HCT116 (cell line): ENCODE data around the gene PDE1A. TPM values are rescaled to one million over a fixed set of nuclear protein-coding genes. Genes with fewer than 3 reads are reported as not detected.

Experiments used
- ATAC-seq: fragments of 200-7000 bp; cut with Tn5 transposase; 2 replicates; pipeline ENCODE4 v1.9.1; 2020; ENCODE audit warnings: mild to moderate bottlenecking, moderate library complexity
- BruUV-seq: library from RNA; stranded (reverse); fragments of 400-500 nt; replicated peaks from 2 replicates; lab custom pipeline; 2021; lab: Mats Ljungman, UMichigan
- CTCF ChIA-PET: fragments of 300-600 bp; sonication (Branson Sonifier 250); formaldehyde crosslinking; loops from one replicate; lab custom pipeline; 2021; ENCODE audit warnings: antibody characterized with exemption; lab: Charles Lee
- POLR2A ChIA-PET: fragments of 300-600, 350-600 bp; sonication (Branson Sonifier 250); formaldehyde crosslinking; loops from one replicate; lab custom pipeline; 2021; ENCODE audit warnings: antibody characterized with exemption; lab: Charles Lee
- RAD21 ChIA-PET, 2 experiments: fragments of 300-600 bp; sonication (Branson Sonifier 250); formaldehyde crosslinking; loops; one replicate each; lab custom pipeline; 2023; ENCODE audit warnings: low total read pairs in 2 of 2; ENCODE audit not compliant: uncharacterized antibody in 2 of 2, unreplicated experiment in 2 of 2, low non-redundant PET in 1 of 2; lab: Charles Lee
- DNase-seq: peaks from one replicate; pipeline ENCODE4 v3.0.0-alpha.2; 2010; ENCODE audit warnings: low read depth, low spot score
- H2AFZ ChIP-seq: fragments of 200-600 bp; shearing (Covaris generic), sonication (generic); 2 replicates; pipeline ENCODE4 v1.6.1; 2017; ENCODE audit warnings: low read depth, mixed run types, mixed read lengths, antibody characterized with exemption, low read length; ENCODE audit not compliant: poor library complexity, severe bottlenecking
- H3K27ac ChIP-seq: 2 replicates; pipeline ENCODE4 v1.5.1; 2012; ENCODE audit warnings: low read depth, low read length
- H3K27me3 ChIP-seq: fragments of 200-600 bp; sonication (generic); 2 replicates; pipeline ENCODE4 v1.6.1; 2016; ENCODE audit warnings: mixed run types, low read length, mixed read lengths; ENCODE audit not compliant: insufficient read depth
- H3K36me3 ChIP-seq, 2 experiments: fragments of 200-500 bp in 1 of 2; fragments of 200-600 bp in 1 of 2; sonication (Bioruptor generic) in 1 of 2; sonication (generic) in 1 of 2; 2 replicates each; pipeline versions ENCODE4 v1.5.1 to v1.6.1; 2014 to 2016; ENCODE audit warnings: low read length in 2 of 2, inconsistent platforms in 1 of 2, mixed read lengths in 1 of 2, mixed run types in 1 of 2; ENCODE audit not compliant: insufficient read depth in 2 of 2, control insufficient read depth in 1 of 2
- H3K4me1 ChIP-seq, 2 experiments: fragments of 200-600 bp in 1 of 2; sonication (generic) in 1 of 2; 2 replicates each; pipeline versions ENCODE4 v1.5.1 to v1.6.1; 2012 to 2017; ENCODE audit warnings: low read length in 2 of 2, inconsistent platforms in 1 of 2, mild to moderate bottlenecking in 1 of 2, mixed read lengths in 1 of 2, mixed run types in 1 of 2, moderate library complexity in 1 of 2; ENCODE audit not compliant: insufficient read depth in 2 of 2, control insufficient read depth in 1 of 2
- H3K4me2 ChIP-seq: fragments of 200-600 bp; sonication (generic); 2 replicates; pipeline ENCODE4 v1.6.1; 2017; ENCODE audit warnings: mixed run types, low read length, mixed read lengths
- H3K4me3 ChIP-seq, 2 experiments: fragments of 200-600 bp in 1 of 2; sonication (generic) in 1 of 2; replicated peaks in 1 of 2; 2 replicates each; pipeline ENCODE4 v1.5.1; 2011 to 2016; ENCODE audit warnings: low read length in 2 of 2, control low read depth in 1 of 2, low read depth in 1 of 2, mild to moderate bottlenecking in 1 of 2, mixed read lengths in 1 of 2, mixed run types in 1 of 2
- H3K79me2 ChIP-seq: fragments of 200-600 bp; sonication (generic); 2 replicates; pipeline ENCODE4 v1.6.1; 2017; ENCODE audit warnings: mild to moderate bottlenecking, mixed run types, low read length, moderate library complexity, mixed read lengths; ENCODE audit not compliant: insufficient read depth
- H3K9ac ChIP-seq: fragments of 200-600 bp; sonication (generic); 2 replicates; pipeline ENCODE4 v1.6.1; 2016; ENCODE audit warnings: low read length, mixed read lengths
- H3K9me2 ChIP-seq: fragments of 200-600 bp; sonication (generic), shearing (Covaris generic); 2 replicates; pipeline ENCODE4 v1.6.1; 2017; ENCODE audit warnings: mixed run types, mild to moderate bottlenecking, moderate library complexity; ENCODE audit not compliant: insufficient read depth
- H3K9me3 ChIP-seq, 2 experiments: fragments of 200-500 bp in 1 of 2; fragments of 200-600 bp in 1 of 2; sonication (Bioruptor generic) in 1 of 2; sonication (generic) in 1 of 2; 2 replicates each; pipeline ENCODE4 v1.6.1; 2014 to 2017; ENCODE audit warnings: low read length in 2 of 2, mixed read lengths in 2 of 2, inconsistent platforms in 1 of 2, low read depth in 1 of 2, mild to moderate bottlenecking in 1 of 2, mixed run types in 1 of 2, moderate library complexity in 1 of 2; ENCODE audit not compliant: control insufficient read depth in 1 of 2, insufficient read depth in 1 of 2
- H4K20me1 ChIP-seq: fragments of 200-600 bp; sonication (generic), shearing (Covaris generic); 2 replicates; pipeline ENCODE4 v1.6.1; 2017; ENCODE audit warnings: mixed run types, mild to moderate bottlenecking, moderate library complexity; ENCODE audit not compliant: insufficient read depth
- CBX3 ChIP-seq: IDR thresholded peaks from 2 replicates; pipeline ENCODE4 v1.6.1; 2012; ENCODE audit warnings: low read depth
- CEBPB ChIP-seq: IDR thresholded peaks from 2 replicates; pipeline ENCODE4 v1.6.1; 2012; ENCODE audit warnings: low read depth
- ELF1 ChIP-seq: IDR thresholded peaks from 2 replicates; pipeline ENCODE4 v1.6.1; 2012; ENCODE audit warnings: low read depth, borderline replicate concordance
- EZH2 ChIP-seq: fragments of 200-600 bp; sonication (generic); IDR thresholded peaks from 2 replicates; pipeline ENCODE4 v1.6.1; 2017; ENCODE audit warnings: antibody characterized with exemption, mixed run types
- EZH2phosphoT487 ChIP-seq: fragments of 200-600 bp; IDR thresholded peaks from 2 replicates; pipeline ENCODE4 v1.6.1; 2018; ENCODE audit warnings: antibody characterized with exemption, borderline replicate concordance
- JUND ChIP-seq: IDR thresholded peaks from 2 replicates; pipeline ENCODE4 v1.6.1; 2012
- POLR2AphosphoS5 ChIP-seq: IDR thresholded peaks from 2 replicates; pipeline ENCODE4 v1.6.1; 2011; ENCODE audit warnings: mild to moderate bottlenecking, low read depth, low read length, moderate library complexity
- RAD21 ChIP-seq: IDR thresholded peaks from 2 replicates; pipeline ENCODE4 v1.6.1; 2012; ENCODE audit warnings: low read depth, mild to moderate bottlenecking
- SIN3A ChIP-seq: IDR thresholded peaks from 2 replicates; pipeline ENCODE4 v1.6.1; 2012; ENCODE audit warnings: low read depth
- SP1 ChIP-seq: IDR thresholded peaks from 2 replicates; pipeline ENCODE4 v1.6.1; 2012; ENCODE audit warnings: low read depth
- SRF ChIP-seq: IDR thresholded peaks from 2 replicates; pipeline ENCODE4 v1.6.1; 2012; ENCODE audit warnings: low read depth
- TCF7L2 ChIP-seq: IDR thresholded peaks from 2 replicates; pipeline ENCODE4 v1.7.0; 2011; ENCODE audit warnings: borderline replicate concordance, inconsistent platforms; ENCODE audit not compliant: insufficient read depth, insufficient read length; ENCODE audit errors: extremely low read depth
- ZFX ChIP-seq: fragments of 450-650 bp; IDR thresholded peaks from 2 replicates; pipeline ENCODE4 v1.6.1; 2017
- ZNF274 ChIP-seq: fragments of 200-500 bp; sonication (Bioruptor generic); IDR thresholded peaks from 2 replicates; pipeline ENCODE4 v1.6.1; 2014; ENCODE audit warnings: mild to moderate bottlenecking, low read depth, low read length, inconsistent platforms
- intact Hi-C: fragments of 100-400 bp; cut with micrococcal nuclease; formaldehyde crosslinking; loops from 2 replicates; pipeline ENCODE4 v1.10.0; 2022
- total RNA-seq: library from RNA; stranded (reverse); gene quantifications from one replicate; pipeline ENCODE4 v1.2.1, GENCODE V29; 2021; ENCODE audit not compliant: unreplicated experiment
- TF ChIP-seq, protein P1 (sequence below): IDR thresholded peaks from 2 replicates; pipeline ENCODE4 v1.6.1; 2012; ENCODE audit warnings: low read depth
- TF ChIP-seq, protein P2 (sequence below): IDR thresholded peaks from 2 replicates; pipeline ENCODE4 v1.6.1; 2012
- TF ChIP-seq, protein P3 (sequence below): IDR thresholded peaks from 2 replicates; pipeline ENCODE4 v1.6.1; 2011; ENCODE audit warnings: mild to moderate bottlenecking, low read length, moderate library complexity; ENCODE audit not compliant: insufficient replicate concordance; ENCODE audit errors: extremely low read depth
- TF ChIP-seq, protein P4 (sequence below): IDR thresholded peaks from 2 replicates; pipeline ENCODE4 v1.6.1; 2012

Gene PDE1A
- total RNA-seq, 1 experiment from 2014 or later = 0.12 TPM

DNA sequence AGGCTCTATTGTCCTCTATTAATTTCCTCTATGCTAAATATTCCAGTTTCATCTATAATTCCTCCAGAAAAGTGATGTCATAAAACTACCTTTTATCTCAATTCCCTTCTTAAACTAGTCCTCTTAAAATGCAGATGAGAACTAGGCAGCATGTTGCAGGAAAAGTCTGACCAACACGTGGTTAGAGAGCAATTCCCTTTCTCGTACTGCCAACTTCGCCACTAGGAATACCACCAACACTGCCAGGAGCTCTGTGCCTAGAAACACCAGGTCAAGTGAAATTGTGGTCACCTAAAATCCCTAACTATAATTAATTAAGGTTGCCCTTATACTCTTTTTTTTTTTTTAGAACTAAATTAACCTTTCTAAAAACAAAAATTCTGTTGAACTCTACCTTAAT lies 313.5 kb downstream of the PDE1A start:
- H3K27ac ChIP-seq = no peak overlapping the region
- ChIA-PET CTCF (interaction anchor here (1.2 kb wide), 1 partner anchor 35 kb away, joined by 5 read pairs; no protein-coding TSS in a partner anchor), POLR2A (no interaction called here), RAD21 (no interaction called here)
- no peak for ATAC-seq
- H3K4me2 ChIP-seq = no peak overlapping the region
- no peak for TF ChIP-seq EZH2
- TF ChIP-seq POLR2AphosphoS5 = no peak
- no peak for TF ChIP-seq ELF1
- no peak for TF ChIP-seq ZFX
- TF ChIP-seq SP1 = no peak
- TF ChIP-seq TCF7L2 = no peak
- no peak for TF ChIP-seq CEBPB
- TF ChIP-seq SIN3A = no peak
- TF ChIP-seq CBX3 = no peak
- TF ChIP-seq, protein P1, sequence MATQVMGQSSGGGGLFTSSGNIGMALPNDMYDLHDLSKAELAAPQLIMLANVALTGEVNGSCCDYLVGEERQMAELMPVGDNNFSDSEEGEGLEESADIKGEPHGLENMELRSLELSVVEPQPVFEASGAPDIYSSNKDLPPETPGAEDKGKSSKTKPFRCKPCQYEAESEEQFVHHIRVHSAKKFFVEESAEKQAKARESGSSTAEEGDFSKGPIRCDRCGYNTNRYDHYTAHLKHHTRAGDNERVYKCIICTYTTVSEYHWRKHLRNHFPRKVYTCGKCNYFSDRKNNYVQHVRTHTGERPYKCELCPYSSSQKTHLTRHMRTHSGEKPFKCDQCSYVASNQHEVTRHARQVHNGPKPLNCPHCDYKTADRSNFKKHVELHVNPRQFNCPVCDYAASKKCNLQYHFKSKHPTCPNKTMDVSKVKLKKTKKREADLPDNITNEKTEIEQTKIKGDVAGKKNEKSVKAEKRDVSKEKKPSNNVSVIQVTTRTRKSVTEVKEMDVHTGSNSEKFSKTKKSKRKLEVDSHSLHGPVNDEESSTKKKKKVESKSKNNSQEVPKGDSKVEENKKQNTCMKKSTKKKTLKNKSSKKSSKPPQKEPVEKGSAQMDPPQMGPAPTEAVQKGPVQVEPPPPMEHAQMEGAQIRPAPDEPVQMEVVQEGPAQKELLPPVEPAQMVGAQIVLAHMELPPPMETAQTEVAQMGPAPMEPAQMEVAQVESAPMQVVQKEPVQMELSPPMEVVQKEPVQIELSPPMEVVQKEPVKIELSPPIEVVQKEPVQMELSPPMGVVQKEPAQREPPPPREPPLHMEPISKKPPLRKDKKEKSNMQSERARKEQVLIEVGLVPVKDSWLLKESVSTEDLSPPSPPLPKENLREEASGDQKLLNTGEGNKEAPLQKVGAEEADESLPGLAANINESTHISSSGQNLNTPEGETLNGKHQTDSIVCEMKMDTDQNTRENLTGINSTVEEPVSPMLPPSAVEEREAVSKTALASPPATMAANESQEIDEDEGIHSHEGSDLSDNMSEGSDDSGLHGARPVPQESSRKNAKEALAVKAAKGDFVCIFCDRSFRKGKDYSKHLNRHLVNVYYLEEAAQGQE = no peak
- no peak for TF ChIP-seq EZH2phosphoT487
- no peak for TF ChIP-seq JUND
- no peak for TF ChIP-seq RAD21
- TF ChIP-seq ZNF274 = no peak
- TF ChIP-seq, protein P2, sequence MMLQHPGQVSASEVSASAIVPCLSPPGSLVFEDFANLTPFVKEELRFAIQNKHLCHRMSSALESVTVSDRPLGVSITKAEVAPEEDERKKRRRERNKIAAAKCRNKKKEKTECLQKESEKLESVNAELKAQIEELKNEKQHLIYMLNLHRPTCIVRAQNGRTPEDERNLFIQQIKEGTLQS = no peak
- TF ChIP-seq, protein P3, sequence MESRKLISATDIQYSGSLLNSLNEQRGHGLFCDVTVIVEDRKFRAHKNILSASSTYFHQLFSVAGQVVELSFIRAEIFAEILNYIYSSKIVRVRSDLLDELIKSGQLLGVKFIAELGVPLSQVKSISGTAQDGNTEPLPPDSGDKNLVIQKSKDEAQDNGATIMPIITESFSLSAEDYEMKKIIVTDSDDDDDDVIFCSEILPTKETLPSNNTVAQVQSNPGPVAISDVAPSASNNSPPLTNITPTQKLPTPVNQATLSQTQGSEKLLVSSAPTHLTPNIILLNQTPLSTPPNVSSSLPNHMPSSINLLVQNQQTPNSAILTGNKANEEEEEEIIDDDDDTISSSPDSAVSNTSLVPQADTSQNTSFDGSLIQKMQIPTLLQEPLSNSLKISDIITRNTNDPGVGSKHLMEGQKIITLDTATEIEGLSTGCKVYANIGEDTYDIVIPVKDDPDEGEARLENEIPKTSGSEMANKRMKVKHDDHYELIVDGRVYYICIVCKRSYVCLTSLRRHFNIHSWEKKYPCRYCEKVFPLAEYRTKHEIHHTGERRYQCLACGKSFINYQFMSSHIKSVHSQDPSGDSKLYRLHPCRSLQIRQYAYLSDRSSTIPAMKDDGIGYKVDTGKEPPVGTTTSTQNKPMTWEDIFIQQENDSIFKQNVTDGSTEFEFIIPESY = no peak
- TF ChIP-seq SRF = no peak
- TF ChIP-seq, protein P4, sequence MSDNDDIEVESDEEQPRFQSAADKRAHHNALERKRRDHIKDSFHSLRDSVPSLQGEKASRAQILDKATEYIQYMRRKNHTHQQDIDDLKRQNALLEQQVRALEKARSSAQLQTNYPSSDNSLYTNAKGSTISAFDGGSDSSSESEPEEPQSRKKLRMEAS = no peak
- no peaks in the 10 kb centered on the region for H3K36me3 ChIP-seq
- no peak for DNase-seq
- no peaks in the 10 kb centered on the region for H3K79me2 ChIP-seq
- H3K4me3 ChIP-seq = no peak overlapping the region
- H3K27me3 ChIP-seq = no peaks in the 10 kb centered on the region
- no peaks in the 10 kb centered on the region for H3K9me2 ChIP-seq
- H3K9ac ChIP-seq = no peak overlapping the region
- H4K20me1 ChIP-seq = no peaks in the 10 kb centered on the region
- H3K4me1 ChIP-seq = peaks cover 0 to 4% of the 10 kb centered on the region in 2 experiments; a peak in 1 of 4 replicates
- no TSS peak for BruUV-seq
- H3K9me3 ChIP-seq = no peaks in the 10 kb centered on the region
- no peak overlapping the region for H2AFZ ChIP-seq
- intact Hi-C loops = no loop called here
